Suprapubic skin (tissue), 4 donors: ENCODE measurements around the gene MIB1. TPM values are rescaled to one million over a fixed set of nuclear protein-coding genes. Genes with fewer than 3 reads are reported as not detected.

ENCODE experiments used
- DNase-seq, 2 donors: peaks; one replicate each; pipeline ENCODE4 v3.0.0-alpha.2; 2019; ENCODE audit warnings: low spot score in 2 of 2
- H3K27ac ChIP-seq: fragments of 200-600 bp; sonication (generic); one replicate; pipeline ENCODE4 v1.5.1; 2019
- H3K27me3 ChIP-seq: fragments of 200-600 bp; sonication (generic); one replicate; pipeline ENCODE4 v1.5.1; 2019
- H3K36me3 ChIP-seq: fragments of 200-600 bp; sonication (generic); one replicate; pipeline ENCODE4 v1.5.1; 2019
- H3K4me1 ChIP-seq: fragments of 200-600 bp; sonication (generic); one replicate; pipeline ENCODE4 v1.5.1; 2019
- H3K4me3 ChIP-seq: fragments of 200-600 bp; sonication (generic); one replicate; pipeline ENCODE4 v1.5.1; 2019; ENCODE audit warnings: mild to moderate bottlenecking
- H3K9me3 ChIP-seq: fragments of 200-600 bp; sonication (generic); one replicate; pipeline ENCODE4 v1.5.1; 2019
- EP300 ChIP-seq: sonication (generic); formaldehyde crosslinking; IDR thresholded peaks from one replicate; pipeline ENCODE4 v1.6.1; 2017; ENCODE audit warnings: antibody characterized with exemption
- POLR2A ChIP-seq, 2 donors: fragments of 450-650 bp; IDR thresholded peaks; one replicate each; pipeline ENCODE4 v1.6.1; 2017; ENCODE audit warnings: antibody characterized with exemption in 2 of 2, mild to moderate bottlenecking in 2 of 2, moderate library complexity in 2 of 2
- POLR2AphosphoS5 ChIP-seq, 3 donors: sonication (generic); formaldehyde crosslinking; IDR thresholded peaks; one replicate each; pipeline ENCODE4 v1.6.1; 2017; ENCODE audit warnings: antibody characterized with exemption in 3 of 3
- WGBS: methylation state at CpG from one replicate; pipeline ENCODE4 v1.1.5; 2018; 5-methylcytosine and 5-hydroxymethylcytosine counted together
- total RNA-seq, 4 donors: library from RNA; depleted of rRNA; stranded (reverse); fragments of >200 nt; gene quantifications; one replicate each; pipeline ENCODE4 v1.1.0, GENCODE V29; 2016
- TF ChIP-seq, protein P1 (sequence below), 2 donors: fragments of 200-600 bp in 1 of 2; fragments of 450-650 bp in 1 of 2; sonication (generic) in 1 of 2; IDR thresholded peaks; one replicate each; pipeline ENCODE4 v1.5.1; 2016 to 2019; ENCODE audit warnings: antibody characterized with exemption in 2 of 2, mild to moderate bottlenecking in 1 of 2, moderate library complexity in 1 of 2

MIB1 gene
- total RNA-seq, 4 donors from 2014 or later: 16.6 to 25.4 (median 24.1) TPM

DNA sequence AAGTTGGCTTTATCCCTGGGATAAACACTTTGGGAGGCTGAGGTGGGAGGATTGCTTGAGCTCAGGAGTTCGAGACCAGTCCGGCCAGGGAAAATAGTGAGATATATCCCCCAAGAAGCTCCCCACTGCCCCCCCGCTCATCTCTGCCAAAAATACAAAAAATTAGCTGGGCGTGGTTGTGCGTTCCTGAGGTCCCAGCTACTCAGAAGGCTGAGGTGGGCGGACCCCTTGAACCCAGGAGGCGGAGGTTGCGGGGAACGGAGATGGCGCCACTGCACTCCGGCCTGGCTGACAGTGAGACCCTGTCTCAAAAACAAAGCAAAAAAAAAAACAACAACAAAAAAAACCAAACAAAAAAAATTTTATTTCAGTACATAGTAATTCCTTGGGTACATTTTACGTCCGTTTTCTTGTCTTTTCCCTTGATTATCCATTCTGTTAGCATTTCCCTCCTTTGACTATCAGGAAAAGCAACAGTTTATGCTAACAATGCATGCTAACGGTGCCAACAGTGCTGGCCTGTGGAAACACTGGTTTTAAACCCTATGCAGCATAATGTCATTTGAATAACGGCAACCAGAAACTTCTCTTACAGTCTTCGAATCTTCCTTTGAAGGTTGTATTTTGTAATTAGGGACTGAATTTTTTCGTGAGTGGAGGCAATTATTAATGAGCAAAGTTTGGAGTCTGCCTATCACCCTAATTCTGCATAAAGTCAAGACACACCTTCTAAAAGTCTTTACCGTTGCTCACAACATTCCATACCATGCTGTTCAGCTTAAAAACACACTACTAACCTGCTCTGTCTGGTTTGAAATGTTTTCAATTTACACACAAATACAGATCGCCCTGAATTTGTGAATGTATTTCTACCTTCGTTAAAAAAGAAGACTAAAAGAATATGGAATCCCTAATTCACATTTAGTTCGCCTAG, 721 bp upstream of the MIB1 start:
- TF ChIP-seq EP300 (no peak), POLR2A (IDR thresholded peaks at IDR 0.05) (no peak), POLR2AphosphoS5 (IDR thresholded peaks at IDR 0.05) (no peak)
- TF ChIP-seq, protein P1, sequence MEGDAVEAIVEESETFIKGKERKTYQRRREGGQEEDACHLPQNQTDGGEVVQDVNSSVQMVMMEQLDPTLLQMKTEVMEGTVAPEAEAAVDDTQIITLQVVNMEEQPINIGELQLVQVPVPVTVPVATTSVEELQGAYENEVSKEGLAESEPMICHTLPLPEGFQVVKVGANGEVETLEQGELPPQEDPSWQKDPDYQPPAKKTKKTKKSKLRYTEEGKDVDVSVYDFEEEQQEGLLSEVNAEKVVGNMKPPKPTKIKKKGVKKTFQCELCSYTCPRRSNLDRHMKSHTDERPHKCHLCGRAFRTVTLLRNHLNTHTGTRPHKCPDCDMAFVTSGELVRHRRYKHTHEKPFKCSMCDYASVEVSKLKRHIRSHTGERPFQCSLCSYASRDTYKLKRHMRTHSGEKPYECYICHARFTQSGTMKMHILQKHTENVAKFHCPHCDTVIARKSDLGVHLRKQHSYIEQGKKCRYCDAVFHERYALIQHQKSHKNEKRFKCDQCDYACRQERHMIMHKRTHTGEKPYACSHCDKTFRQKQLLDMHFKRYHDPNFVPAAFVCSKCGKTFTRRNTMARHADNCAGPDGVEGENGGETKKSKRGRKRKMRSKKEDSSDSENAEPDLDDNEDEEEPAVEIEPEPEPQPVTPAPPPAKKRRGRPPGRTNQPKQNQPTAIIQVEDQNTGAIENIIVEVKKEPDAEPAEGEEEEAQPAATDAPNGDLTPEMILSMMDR (IDR thresholded peaks at IDR 0.05): no peak
- H3K9me3 ChIP-seq: no peaks in the 10 kb centered on the region
- DNase-seq: no peak
- H3K4me1 ChIP-seq: peaks cover 24% of the 10 kb centered on the region
- H3K4me3 ChIP-seq: peak overlapping the region; percentile 96
- H3K27me3 ChIP-seq: no peaks in the 10 kb centered on the region
- H3K27ac ChIP-seq: peak overlapping the region; percentile 93
- 39% methylated on average over 21 of the region's 21 CpGs for whole genome bisulfite sequencing
- no peaks in the 10 kb centered on the region for H3K36me3 ChIP-seq

DNA sequence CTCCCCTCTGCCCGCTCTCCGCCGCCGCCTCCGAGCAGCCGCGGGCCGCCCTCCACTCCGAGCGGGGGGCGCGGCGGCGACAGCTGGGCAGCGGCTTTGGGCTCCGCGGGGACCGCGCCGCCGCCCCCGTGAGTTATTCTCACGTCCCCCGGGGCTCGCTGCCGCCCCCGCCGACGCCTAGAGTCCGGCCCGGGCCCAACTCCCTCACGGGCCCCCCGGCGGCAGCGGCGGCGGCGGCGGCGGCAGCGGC, 645 bp downstream of the MIB1 start:
- H3K27me3 ChIP-seq: no peaks in the 10 kb centered on the region
- H3K4me1 ChIP-seq: peaks cover 24% of the 10 kb centered on the region
- TF ChIP-seq POLR2A (IDR thresholded peaks at IDR 0.05): no peak
- TF ChIP-seq, protein P1 (IDR thresholded peaks at IDR 0.05): no peak
- TF ChIP-seq POLR2AphosphoS5 (IDR thresholded peaks at IDR 0.05): no peak
- no peak for DNase-seq
- no peaks in the 10 kb centered on the region for H3K9me3 ChIP-seq
- WGBS: 0% methylated on average over 7 of the region's 41 CpGs
- H3K27ac ChIP-seq: peak overlapping the region; percentile 93
- H3K36me3 ChIP-seq: no peaks in the 10 kb centered on the region
- H3K4me3 ChIP-seq: peak overlapping the region; percentile 96

DNA sequence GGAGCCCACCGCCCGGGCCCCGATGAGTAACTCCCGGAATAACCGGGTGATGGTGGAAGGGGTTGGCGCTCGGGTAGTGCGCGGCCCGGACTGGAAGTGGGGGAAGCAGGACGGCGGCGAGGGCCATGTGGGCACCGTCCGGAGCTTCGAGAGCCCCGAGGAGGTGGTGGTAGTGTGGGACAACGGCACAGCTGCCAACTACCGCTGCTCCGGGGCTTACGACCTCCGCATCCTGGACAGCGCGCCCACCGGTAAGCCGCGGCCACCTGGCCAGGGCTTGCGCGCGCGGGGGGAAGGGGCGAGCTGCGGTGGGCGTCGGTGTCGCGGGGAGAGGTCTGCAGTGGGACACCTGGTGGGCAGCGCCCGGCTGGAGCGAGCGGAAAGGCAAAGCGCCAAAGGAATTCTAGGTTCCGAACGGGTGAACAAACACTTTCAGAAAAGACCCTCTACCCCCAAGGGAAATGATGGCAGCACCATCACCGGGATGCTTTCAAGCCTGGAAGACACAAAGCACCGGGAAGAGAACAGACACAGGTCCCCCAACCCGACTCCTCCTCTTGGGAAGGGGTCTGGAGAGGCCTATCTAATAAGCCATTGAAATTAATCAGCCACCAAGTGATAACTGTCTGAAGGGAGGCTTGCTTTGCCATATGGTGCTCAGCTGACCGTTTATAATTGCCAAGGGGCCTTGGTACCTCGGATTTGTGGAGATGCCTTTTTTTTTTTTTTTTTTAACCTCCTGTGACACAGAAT, 1.1 kb downstream of the MIB1 start:
- Histone ChIP-seq H3K9me3 (no peaks in the 10 kb centered on the region), H3K36me3 (no peaks in the 10 kb centered on the region), H3K27me3 (no peaks in the 10 kb centered on the region), H3K4me1 (peaks cover 24% of the 10 kb centered on the region), H3K4me3 (peak overlapping the region; percentile 96), H3K27ac (peak overlapping the region; percentile 93)
- WGBS: under 1% methylated on average over 16 of the region's 49 CpGs
- DNase-seq: peak; percentile 69 to 84
- TF ChIP-seq POLR2AphosphoS5 (IDR thresholded peaks at IDR 0.05): no peak
- TF ChIP-seq EP300: no peak
- TF ChIP-seq, protein P1 (IDR thresholded peaks at IDR 0.05): no peak
- no peak for TF ChIP-seq POLR2A (IDR thresholded peaks at IDR 0.05)

DNA sequence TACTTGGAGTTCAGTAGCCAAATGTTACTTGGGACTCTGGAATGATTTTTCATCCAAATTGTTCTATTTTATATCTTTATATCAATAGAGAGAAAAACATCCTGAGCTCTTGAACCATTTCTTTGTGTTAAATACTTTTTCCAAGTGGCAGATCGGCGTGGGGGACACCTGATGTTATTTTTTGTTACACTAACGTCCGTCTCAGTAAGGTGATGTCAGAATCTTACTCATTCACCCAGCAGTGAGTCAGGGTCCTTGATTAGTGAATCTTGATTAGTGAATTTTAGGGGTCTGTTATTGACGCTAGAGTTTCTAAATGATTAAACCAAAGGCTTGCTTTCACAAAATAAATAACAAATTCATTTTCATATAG, 1.7 kb downstream of the MIB1 start:
- peaks cover 29% of the 10 kb centered on the region for H3K4me1 ChIP-seq
- no peaks in the 10 kb centered on the region for H3K9me3 ChIP-seq
- H3K4me3 ChIP-seq: peak overlapping the region; percentile 96
- H3K27ac ChIP-seq: no peak overlapping the region
- no peaks in the 10 kb centered on the region for H3K36me3 ChIP-seq
- WGBS: 60% methylated on average over 5 of the region's 5 CpGs
- TF ChIP-seq POLR2A (IDR thresholded peaks at IDR 0.05) (no peak), EP300 (no peak), POLR2AphosphoS5 (IDR thresholded peaks at IDR 0.05) (no peak)
- TF ChIP-seq, protein P1 (IDR thresholded peaks at IDR 0.05): no peak
- H3K27me3 ChIP-seq: no peaks in the 10 kb centered on the region
- DNase-seq: no peak

DNA sequence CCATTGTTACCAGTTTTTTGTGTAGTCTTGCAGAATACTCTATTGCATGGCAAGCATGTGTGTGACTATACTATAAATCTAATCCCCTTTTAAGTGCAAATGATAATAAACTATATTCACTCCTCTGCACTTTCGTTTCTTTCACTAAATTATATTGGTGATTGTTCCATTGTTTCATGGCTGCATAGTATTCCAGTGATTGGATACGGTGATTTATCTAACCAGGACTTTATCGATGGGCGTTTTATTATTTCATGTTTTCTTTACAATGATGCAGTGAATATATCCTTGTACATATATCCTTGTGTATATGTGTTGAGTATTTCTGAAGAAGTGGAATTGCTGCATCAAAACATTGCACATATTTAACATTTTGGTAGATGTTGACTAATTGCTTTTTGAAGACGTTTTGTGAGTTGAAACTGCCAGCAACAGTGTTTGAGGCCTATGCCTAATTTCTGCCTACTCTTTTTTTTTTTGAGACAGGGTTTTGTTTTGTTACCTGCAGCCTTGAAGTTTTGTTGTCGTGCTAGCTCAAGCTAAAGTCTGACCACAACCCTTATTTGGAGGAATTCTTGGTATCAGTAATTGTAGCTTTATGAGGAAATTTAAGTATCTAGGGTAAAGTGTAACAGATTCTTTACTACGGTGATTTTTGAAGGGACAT, 2.7 kb downstream of the MIB1 start:
- Histone ChIP-seq H3K36me3 (no peaks in the 10 kb centered on the region), H3K27ac (no peak overlapping the region), H3K4me3 (no peak overlapping the region), H3K27me3 (no peaks in the 10 kb centered on the region), H3K9me3 (no peaks in the 10 kb centered on the region), H3K4me1 (peaks cover 38% of the 10 kb centered on the region)
- TF ChIP-seq EP300: no peak
- TF ChIP-seq POLR2A (IDR thresholded peaks at IDR 0.05): no peak
- TF ChIP-seq, protein P1 (IDR thresholded peaks at IDR 0.05): no peak
- TF ChIP-seq POLR2AphosphoS5 (IDR thresholded peaks at IDR 0.05): no peak
- no peak for DNase-seq
- 79% methylated on average over 7 of the region's 7 CpGs for WGBS
